Measurements from ENCODE around the gene ARFGAP3.

ARFGAP3 gene

GRCh38 chr22:42856865-42857704 is at the start of gene ARFGAP3:
Gene ARFGAP3 (minus strand): TSS chr22:42857273. CDS start chr22:42857182, 91 bp downstream.
- peak; percentile 68 for DNase-seq (ENCODE audit: low read depth, low spot score)

- DNase-seq (ENCODE audit: low read depth, low spot score): no peak
These were observed 48.7 kb upstream of the ARFGAP3 start for GRCh38 chr22:42905702-42906183.

DNA sequence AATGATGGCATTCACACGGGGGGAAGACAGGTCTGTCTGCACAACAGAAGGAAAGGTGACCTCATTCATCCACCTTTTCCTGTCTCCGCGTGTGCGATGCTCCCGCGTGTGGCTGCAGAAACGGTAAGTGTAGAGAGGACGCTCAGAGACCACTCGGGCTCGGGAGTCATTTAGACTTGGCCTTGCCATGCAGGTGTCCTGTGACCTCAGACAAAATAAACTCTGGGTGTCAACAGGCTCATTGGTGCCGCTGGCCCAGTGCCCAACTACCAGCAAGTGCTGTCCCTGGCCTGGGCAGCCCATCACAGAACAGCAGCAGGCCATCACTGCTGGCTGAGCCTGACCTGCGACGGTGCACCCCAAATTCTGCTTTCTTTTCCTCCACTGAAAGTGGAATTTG is 48.1 kb upstream of the ARFGAP3 start:
- no peak for DNase-seq (ENCODE audit: low read depth, low spot score)

DNA sequence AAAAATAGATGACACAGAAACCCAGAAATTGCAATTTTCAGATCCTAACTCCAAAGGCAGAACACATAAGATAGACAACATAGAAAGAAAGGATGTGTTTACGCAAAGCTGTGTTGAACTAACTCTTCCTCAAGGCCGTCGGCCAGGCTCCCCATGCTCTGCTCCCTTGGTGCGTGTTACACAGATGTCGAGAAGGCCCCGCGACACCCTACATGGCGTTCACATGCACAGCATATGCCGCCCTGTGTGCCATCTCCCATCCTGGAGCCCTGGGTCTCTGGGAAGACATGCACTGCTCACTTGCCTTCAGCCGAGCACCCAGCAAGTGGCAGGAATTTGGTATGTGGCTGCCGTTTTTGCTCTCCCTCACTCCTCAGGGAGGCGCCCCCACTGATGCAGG is 47.0 kb upstream of the ARFGAP3 start:
- DNase-seq (ENCODE audit: low read depth, low spot score): no peak

DNA sequence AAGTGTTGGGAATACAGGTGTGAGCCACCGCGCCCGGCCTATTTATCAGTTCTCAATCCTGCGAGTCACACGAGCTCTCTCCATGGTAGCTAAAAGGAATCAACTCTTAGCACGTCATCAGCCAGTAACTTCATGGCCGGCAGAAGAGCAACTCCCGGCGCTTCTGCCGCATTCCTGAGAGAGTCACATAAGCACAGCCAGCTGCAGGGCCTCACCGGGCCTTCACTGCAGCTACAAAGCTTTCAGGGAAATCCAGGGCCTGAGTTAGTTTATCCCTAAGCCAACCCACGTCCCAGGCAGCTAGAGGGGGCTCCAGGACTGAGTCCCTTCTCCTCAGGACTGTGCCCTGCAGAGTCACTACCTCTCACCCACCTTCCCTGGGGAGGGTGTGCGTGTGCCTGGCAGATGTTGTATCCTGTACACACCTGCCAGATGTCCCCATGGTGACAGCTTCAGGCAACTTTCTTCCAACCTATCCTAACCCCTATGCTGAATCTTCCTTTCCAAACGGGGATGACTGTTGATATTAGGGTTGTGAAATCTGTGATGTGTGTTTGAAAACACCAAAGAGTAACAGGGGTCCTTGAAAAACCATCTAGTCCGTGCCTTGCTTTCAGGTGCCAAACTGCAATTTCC is 45.9 kb upstream of the ARFGAP3 start:
- DNase-seq (ENCODE audit: low read depth, low spot score): no peak

- DNase-seq (ENCODE audit: low read depth, low spot score): no peak
These were observed 44.9 kb upstream of the ARFGAP3 start for GRCh38 chr22:42901790-42902508.

DNA sequence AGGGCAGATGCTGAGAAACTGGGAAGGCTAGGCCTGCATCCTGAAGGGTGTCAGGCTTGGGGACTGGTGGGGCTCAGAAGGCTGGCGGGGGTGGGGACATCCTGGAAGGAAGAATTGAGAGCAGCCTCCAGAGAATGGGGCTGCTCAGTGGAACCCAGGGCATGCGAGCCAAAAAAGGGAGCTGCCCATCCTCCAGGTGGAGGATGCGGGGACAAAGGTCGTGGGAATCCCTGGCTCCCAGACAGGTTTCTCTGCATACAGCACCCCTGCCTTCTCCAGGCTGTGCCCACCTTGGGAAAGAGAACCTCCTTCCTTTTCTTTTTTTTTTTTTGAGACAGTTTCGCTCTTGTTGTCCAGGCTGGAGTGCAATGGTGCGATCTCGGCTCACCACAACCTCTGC is 40.9 kb upstream of the ARFGAP3 start:
- DNase-seq (ENCODE audit: low read depth, low spot score): no peak

DNA sequence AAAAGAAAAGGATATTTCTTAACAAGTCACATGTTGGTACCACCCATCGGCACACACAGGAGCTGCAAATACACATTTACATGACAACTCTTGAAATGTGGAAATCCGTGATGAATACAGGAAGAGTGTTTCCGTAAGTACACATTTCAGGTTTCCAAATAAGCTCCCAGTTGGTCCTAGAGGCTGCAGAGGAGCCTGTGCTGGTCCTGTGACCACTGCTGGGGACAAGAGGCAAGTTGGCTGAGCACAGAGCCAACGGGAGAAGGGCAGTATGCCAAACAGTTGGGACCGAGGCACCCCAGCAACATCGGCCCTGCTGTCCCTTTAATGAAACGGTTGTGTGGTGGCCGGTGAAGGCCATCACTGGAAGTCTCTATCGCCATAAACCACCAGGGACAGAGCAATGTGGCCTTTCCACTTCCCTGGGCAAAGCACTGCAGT is 38.5 kb upstream of the ARFGAP3 start:
- DNase-seq (ENCODE audit: low read depth, low spot score): no peak

- no peak for DNase-seq (ENCODE audit: low read depth, low spot score)
These were observed 38.0 kb upstream of the ARFGAP3 start for GRCh38 chr22:42895087-42895486.

DNA sequence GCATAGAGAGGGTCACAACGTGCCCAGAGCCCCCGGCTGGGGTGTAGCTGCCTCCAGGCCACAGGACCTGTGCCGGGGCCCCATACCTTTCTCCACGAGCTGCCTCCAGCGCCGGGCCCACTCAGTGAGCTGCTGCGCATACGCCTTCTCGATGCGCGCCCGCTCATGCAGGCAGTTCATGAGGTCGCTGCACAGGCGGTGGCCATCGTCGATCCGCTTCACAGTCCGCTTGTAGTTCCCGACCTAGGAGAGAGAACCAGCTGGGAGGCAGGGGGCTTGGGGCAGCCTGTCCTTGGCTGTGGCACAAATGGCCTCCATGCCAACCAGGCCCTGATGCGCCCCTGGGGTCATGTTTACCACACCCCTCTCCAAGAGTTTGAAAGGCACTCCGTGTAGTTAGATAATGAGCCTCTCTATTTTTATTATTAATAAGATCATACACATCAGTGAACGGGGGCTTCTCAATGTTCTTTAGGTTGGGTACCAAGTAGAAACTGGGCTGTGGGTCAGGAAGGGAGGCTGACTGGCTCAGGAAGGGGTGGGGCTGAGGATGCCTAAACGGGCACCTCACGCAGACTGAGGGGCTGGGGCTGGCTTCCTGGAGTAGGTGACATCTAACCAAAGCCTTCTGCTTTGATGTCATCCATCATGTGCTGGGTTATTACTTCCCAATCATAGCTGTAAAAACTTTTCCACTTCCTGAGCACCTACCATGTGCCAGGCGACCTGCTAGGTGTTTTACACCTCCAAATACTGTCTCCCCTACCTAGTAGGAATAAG is 36.5 kb upstream of the ARFGAP3 start:
- DNase-seq (ENCODE audit: low read depth, low spot score): no peak

DNA sequence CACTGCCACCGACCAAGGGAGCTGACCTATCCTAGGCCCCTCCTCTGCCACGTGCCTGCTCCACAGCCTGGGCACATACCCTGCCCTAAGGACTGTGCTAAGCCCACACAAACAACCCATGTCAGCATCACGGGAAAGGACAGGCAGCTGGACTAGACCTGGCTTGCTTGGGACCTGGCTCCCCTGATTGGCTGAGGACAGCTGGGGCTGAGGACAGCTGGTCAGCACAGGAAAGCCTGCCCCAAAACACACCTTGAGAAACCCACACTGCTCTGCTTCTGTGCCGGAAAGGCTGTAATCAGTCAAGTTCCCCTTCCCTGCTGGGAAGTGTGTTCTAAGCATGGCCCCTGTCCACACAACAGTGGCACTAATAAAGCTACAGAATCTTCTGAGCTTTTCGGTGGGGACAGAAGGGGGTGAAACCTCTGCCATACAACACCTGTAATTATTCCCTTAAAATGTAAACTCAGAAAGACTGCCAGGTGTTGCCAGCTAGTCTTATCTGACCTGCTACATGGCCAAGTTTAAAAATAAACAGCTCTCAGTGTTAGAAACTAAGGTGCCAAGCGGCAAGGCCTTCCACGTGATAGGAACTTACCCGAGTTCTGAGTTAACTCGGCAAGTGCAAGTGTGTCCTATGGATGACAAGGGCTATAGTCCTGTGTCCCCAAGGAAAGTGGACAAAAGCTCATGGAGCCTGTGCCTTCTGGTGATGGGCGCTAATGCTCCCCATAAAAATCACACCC is 35.7 kb upstream of the ARFGAP3 start:
- DNase-seq (ENCODE audit: low read depth, low spot score): no peak

DNA sequence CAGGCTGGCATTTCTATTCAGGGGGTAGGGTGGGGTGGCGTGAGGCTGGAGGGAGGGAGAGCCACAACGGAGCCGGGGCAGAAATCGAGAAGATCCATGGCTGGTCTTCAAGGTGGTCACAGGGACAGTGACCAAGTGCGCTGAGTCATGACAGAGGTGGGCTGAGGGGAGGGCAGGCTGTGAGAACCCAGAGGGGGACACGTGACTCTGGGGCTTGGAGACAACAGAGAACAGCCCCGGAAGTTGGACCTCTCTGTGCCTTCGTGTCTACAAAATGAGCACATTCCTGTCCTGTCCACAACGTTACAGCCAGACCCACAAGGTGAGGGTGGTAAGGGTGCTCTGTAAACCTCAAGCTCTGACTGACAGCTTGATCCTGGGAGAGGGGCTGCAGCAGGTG is 35.1 kb upstream of the ARFGAP3 start:
- DNase-seq (ENCODE audit: low read depth, low spot score): no peak

DNA sequence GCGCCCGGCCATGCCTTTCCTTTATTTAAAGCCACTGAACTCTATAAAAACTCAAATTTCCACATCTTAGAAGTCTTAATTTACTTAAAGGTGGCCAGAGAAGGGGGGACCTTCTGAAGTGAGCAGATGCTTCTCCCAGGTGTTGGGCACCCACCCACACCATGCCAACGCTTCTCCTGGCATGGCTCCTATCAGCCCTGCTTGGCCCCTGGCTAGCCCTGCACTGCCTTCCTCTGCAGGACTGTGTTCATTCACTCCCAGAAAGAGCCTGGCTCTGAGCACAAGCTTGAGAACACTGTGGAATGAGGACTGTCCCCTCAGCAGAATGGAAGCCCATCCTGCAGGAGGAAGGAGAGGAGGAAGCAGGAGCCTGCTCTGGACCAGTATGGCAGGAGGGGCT is 34.6 kb upstream of the ARFGAP3 start:
- no peak for DNase-seq (ENCODE audit: low read depth, low spot score)

DNA sequence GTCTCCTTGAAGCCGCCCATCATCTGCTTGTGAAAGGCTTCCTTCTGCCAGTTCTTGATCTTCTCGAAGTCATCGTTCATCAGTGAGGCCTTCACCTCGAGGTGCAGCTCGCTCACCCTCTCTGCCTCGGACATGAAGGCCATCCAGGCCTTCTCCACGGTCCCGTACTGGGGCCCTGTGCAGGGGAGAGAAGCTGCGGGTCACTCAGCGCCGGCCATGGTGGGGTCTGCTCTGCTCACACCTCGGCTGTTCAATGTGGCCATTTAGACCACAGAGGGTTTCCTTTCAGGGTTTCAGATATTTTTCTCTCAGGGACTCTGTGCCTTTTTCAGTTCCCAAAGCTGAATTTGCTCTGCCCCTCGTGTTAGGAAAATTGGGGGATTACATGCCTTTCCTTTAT is 33.9 kb upstream of the ARFGAP3 start:
- DNase-seq (ENCODE audit: low read depth, low spot score): no peak

- no peak for DNase-seq (ENCODE audit: low read depth, low spot score)
These were observed 32.2 kb upstream of the ARFGAP3 start for GRCh38 chr22:42889304-42889703.

DNA sequence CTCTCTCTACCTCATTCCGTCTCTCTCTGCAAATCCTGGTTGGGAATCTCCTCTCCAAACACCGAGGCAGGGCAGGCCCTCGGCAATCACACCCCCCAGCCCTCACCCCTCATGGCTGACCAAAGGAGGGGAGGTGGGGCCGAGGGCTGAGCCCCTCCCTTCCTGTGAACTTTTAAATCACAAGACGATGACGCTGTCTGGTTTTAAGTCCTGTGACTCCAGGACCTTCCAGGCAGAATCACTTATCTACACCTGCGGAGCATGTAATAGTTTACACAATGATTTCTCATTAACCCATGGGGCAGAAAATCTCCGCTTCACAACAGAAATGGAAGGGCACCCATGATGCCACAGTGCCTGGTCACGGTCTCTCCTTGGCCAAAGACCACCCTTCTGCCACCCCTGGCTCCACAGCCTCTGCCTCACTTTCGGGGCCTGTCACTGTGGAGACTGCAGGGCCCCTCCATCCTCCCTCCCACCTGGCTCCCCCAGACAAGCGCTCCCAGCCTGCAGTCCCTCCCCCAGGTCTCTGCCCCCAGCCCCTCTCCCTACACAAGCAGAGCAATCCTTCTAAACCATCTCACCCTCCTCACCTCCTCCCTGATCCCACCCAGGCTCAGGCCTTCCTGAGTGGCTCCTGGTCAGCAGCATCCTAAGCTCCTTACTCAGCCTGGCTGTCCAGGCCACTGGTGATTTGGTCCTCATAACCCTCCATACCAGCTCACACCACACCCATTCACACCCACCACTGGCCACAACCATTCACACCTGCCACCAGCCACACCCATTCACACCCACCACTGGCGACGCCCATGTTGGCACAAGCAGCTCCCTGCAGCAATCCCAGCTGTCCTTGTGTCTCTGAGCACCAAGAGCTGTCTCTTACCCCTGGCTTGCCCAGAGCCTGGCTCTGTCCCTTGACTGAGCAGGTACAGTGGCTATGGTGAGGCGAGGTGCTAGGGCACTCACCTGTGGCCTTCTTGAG is 30.7 kb upstream of the ARFGAP3 start:
- no peak for DNase-seq (ENCODE audit: low read depth, low spot score)

GRCh38 chr22:42887120-42887519 is 30.0 kb upstream of the ARFGAP3 start:
- DNase-seq (ENCODE audit: low read depth, low spot score): no peak

- DNase-seq (ENCODE audit: low read depth, low spot score): no peak
These were observed 28.4 kb upstream of the ARFGAP3 start for GRCh38 chr22:42885446-42885845.

GRCh38 chr22:42884616-42885375 is 27.7 kb upstream of the ARFGAP3 start:
- DNase-seq (ENCODE audit: low read depth, low spot score): no peak
